ENCODE data around the gene RD3L. TPM values are rescaled to one million over a fixed set of nuclear protein-coding genes. Genes with fewer than 3 reads are reported as not detected.

Gene RD3L
- total and polyA plus RNA-seq, 12 donors = not detected

- no peaks in the 10 kb centered on the region for H3K36me3 ChIP-seq (replicated peaks in 1 of 2)
- intact Hi-C loops (cut with DNase I) = no loop called here
- H3K4me1 ChIP-seq (replicated peaks in 1 of 2) = no peaks in the 10 kb centered on the region
- TF ChIP-seq POLR2A (IDR thresholded peaks at IDR 0.05) = no peak
- no peak for TF ChIP-seq CTCF (IDR thresholded peaks at IDR 0.05)
- H3K4me3 ChIP-seq = no peak overlapping the region
- H3K27ac ChIP-seq = no peak overlapping the region
- no peak for DNase-seq
- WGBS, 4 donors = 71 to 76% (median 73%) methylated on average over 14 of the region's 14 CpGs
- H3K27me3 ChIP-seq = no peaks in the 10 kb centered on the region
- no peaks in the 10 kb centered on the region for H3K9me3 ChIP-seq (replicated peaks in 1 of 3)
Observed at GRCh38 chr14:103930051-103930604, 12.2 kb downstream of the RD3L start.

- no peak within 1 kb of the TSS for H3K27ac ChIP-seq
- WGBS, 4 donors = 56 to 77% (median 64%) methylated on average over 39 to 97 of the region's 97 CpGs
- TF ChIP-seq CTCF (IDR thresholded peaks at IDR 0.05) (no peak), POLR2A (IDR thresholded peaks at IDR 0.05) (no peak)
- H3K27me3 ChIP-seq = no peaks in the 10 kb centered on the region
- intact Hi-C loops (cut with DNase I) = no loop called here
- H3K9me3 ChIP-seq (replicated peaks in 1 of 3) = no peaks in the 10 kb centered on the region
- H3K4me3 ChIP-seq = peak within 1 kb of the TSS in 1 of 4 donors; percentile 26
- no peaks in the 10 kb centered on the region for H3K36me3 ChIP-seq (replicated peaks in 1 of 2)
- no peaks in the 10 kb centered on the region for H3K4me1 ChIP-seq (replicated peaks in 1 of 2)
- no peak for DNase-seq
Observed at GRCh38 chr14:103928011-103928890, 14.1 kb downstream of the RD3L start, which contains the start of gene TDRD9. TDRD9 (plus strand) TSS chr14:103928456; CDS start chr14:103928510, 54 bp downstream.

GRCh38 chr14:103927566-103927965, 14.8 kb downstream of the RD3L start:
- DNase-seq = no peak
- Histone ChIP-seq H3K27me3 (no peaks in the 10 kb centered on the region), H3K4me1 (replicated peaks in 1 of 2) (no peaks in the 10 kb centered on the region), H3K4me3 (no peak overlapping the region), H3K27ac (no peak overlapping the region), H3K9me3 (replicated peaks in 1 of 3) (no peaks in the 10 kb centered on the region), H3K36me3 (replicated peaks in 1 of 2) (no peaks in the 10 kb centered on the region)
- intact Hi-C loops (cut with DNase I) = no loop called here
- 85 to 91% (median 89%) methylated on average over 16 to 18 of the region's 18 CpGs for WGBS, 4 donors
- TF ChIP-seq CTCF (IDR thresholded peaks at IDR 0.05) (no peak), POLR2A (IDR thresholded peaks at IDR 0.05) (no peak)

GRCh38 chr14:103925316-103925715, 17.0 kb downstream of the RD3L start:
- TF ChIP-seq POLR2A (IDR thresholded peaks at IDR 0.05) (no peak), CTCF (IDR thresholded peaks at IDR 0.05) (no peak)
- intact Hi-C loops (cut with DNase I) = no loop called here

More at GRCh38 chr14:103925316-103925715, 17.0 kb downstream of the RD3L start:
- Histone ChIP-seq H3K4me3 (no peak overlapping the region), H3K4me1 (replicated peaks in 1 of 2) (peaks cover 5% of the 10 kb centered on the region in 2 donors), H3K27ac (no peak overlapping the region), H3K9me3 (replicated peaks in 1 of 3) (no peaks in the 10 kb centered on the region), H3K36me3 (replicated peaks in 1 of 2) (no peaks in the 10 kb centered on the region), H3K27me3 (no peaks in the 10 kb centered on the region)
- WGBS, 4 donors = 66 to 82% (median 79%) methylated on average over 5 of the region's 5 CpGs
- no peak for DNase-seq
